DOHH2 (cell line): ENCODE measurements around the gene NOP53.
"Not testable (repeated sequence)": the region's sequence is repeated elsewhere in the genome, so short reads cannot be mapped to it uniquely, and the experiment has no call there.

ENCODE experiments used
- H3F3A ChIP-seq: fragments of 200-600 bp; sonication (generic), shearing (Covaris generic); 2 replicates; pipeline ENCODE4 v1.6.0; 2016; ENCODE audit warnings: antibody characterized with exemption, mild to moderate bottlenecking; ENCODE audit not compliant: control insufficient read depth, insufficient read depth
- H3K27ac ChIP-seq: fragments of 200-600 bp; sonication (generic); 2 replicates; pipeline ENCODE4 v1.5.1; 2014; ENCODE audit warnings: low read depth, mild to moderate bottlenecking, low read length, moderate library complexity
- H3K27me3 ChIP-seq: fragments of 200-600 bp; sonication (generic); 2 replicates; pipeline ENCODE4 v1.6.1; 2014; ENCODE audit warnings: mild to moderate bottlenecking, low read length, mixed read lengths; ENCODE audit not compliant: control insufficient read depth
- H3K36me3 ChIP-seq: fragments of 200-600 bp; sonication (generic); 2 replicates; pipeline ENCODE4 v1.6.1; 2014; ENCODE audit warnings: mild to moderate bottlenecking, low read length, moderate library complexity, mixed read lengths; ENCODE audit not compliant: control insufficient read depth
- H3K4me1 ChIP-seq: fragments of 200-600 bp; sonication (generic); 2 replicates; pipeline ENCODE4 v1.6.1; 2014; ENCODE audit warnings: mild to moderate bottlenecking, low read length, mixed read lengths; ENCODE audit not compliant: control insufficient read depth
- H3K4me2 ChIP-seq: fragments of 200-600 bp; sonication (generic); 2 replicates; pipeline ENCODE4 v1.6.0; 2014; ENCODE audit warnings: mild to moderate bottlenecking, low read length, moderate library complexity
- H3K4me3 ChIP-seq: fragments of 200-600 bp; sonication (generic); 2 replicates; pipeline ENCODE4 v1.5.1; 2014; ENCODE audit warnings: mild to moderate bottlenecking, low read length, mixed read lengths
- H3K79me2 ChIP-seq: fragments of 200-600 bp; sonication (generic); 2 replicates; pipeline ENCODE4 v1.6.1; 2014; ENCODE audit warnings: mild to moderate bottlenecking, low read length, mixed read lengths; ENCODE audit not compliant: control insufficient read depth
- H3K9me2 ChIP-seq: fragments of 200-600 bp; sonication (generic); replicated peaks from 2 replicates; pipeline ENCODE4 v1.6.1; 2014; ENCODE audit warnings: mild to moderate bottlenecking, low read length, mixed read lengths; ENCODE audit not compliant: control insufficient read depth
- H3K9me3 ChIP-seq: fragments of 200-600 bp; sonication (generic); 2 replicates; pipeline ENCODE4 v1.6.1; 2014; ENCODE audit warnings: antibody characterized with exemption, low read length, mixed read lengths; ENCODE audit not compliant: control insufficient read depth, insufficient read depth
- H4K20me1 ChIP-seq: fragments of 200-600 bp; sonication (generic); 2 replicates; pipeline ENCODE4 v1.6.0; 2014; ENCODE audit warnings: low read depth, mild to moderate bottlenecking, antibody characterized with exemption, low read length, moderate library complexity; ENCODE audit not compliant: control insufficient read depth, insufficient read depth
- EZH2phosphoT487 ChIP-seq: fragments of 200-600 bp; sonication (generic); IDR thresholded peaks from 2 replicates; pipeline ENCODE4 v1.6.1; 2017; ENCODE audit warnings: borderline replicate concordance, mild to moderate bottlenecking, antibody characterized with exemption, low read length, moderate library complexity, mixed read lengths
- TF ChIP-seq, protein P1 (sequence below): fragments of 200-600 bp; sonication (generic); IDR thresholded peaks from one replicate; pipeline ENCODE4 v1.5.1; 2014; ENCODE audit warnings: antibody characterized with exemption, mild to moderate bottlenecking, low read depth, low read length; ENCODE audit not compliant: poor library complexity, severe bottlenecking

NOP53 gene

DNA sequence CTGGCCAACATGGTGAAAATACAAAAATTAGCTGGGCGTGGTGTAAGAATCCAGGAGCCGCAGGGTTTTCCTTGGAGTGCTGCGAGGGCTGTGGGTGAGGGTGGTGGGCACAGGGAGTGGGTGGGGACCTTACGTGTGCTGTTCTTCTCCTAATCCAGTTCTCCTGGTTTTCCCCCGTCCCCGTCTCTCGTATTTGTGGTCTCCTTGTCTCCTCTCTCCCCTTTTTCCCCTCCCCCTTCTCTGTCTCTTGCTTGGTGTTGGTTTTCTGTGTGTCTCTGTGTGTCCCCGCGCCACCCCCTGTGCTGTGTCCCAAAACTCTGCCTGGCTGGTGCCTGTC lies 34.8 kb downstream of the NOP53 start:
- no peak overlapping the region for H3K4me3 ChIP-seq
- H3K27ac ChIP-seq, result no peak overlapping the region
- H3F3A ChIP-seq, result no peaks in the 10 kb centered on the region; the same call in 1 of the 2 replicates
- TF ChIP-seq, protein P1, sequence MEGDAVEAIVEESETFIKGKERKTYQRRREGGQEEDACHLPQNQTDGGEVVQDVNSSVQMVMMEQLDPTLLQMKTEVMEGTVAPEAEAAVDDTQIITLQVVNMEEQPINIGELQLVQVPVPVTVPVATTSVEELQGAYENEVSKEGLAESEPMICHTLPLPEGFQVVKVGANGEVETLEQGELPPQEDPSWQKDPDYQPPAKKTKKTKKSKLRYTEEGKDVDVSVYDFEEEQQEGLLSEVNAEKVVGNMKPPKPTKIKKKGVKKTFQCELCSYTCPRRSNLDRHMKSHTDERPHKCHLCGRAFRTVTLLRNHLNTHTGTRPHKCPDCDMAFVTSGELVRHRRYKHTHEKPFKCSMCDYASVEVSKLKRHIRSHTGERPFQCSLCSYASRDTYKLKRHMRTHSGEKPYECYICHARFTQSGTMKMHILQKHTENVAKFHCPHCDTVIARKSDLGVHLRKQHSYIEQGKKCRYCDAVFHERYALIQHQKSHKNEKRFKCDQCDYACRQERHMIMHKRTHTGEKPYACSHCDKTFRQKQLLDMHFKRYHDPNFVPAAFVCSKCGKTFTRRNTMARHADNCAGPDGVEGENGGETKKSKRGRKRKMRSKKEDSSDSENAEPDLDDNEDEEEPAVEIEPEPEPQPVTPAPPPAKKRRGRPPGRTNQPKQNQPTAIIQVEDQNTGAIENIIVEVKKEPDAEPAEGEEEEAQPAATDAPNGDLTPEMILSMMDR, result no peak
- H3K9me2 ChIP-seq, result no peaks in the 10 kb centered on the region
- H3K27me3 ChIP-seq, result peaks cover 7% of the 10 kb centered on the region
- H3K4me1 ChIP-seq, result peaks cover 14% of the 10 kb centered on the region; the same call in 1 of the 2 replicates
- no peaks in the 10 kb centered on the region for H3K9me3 ChIP-seq
- H3K4me2 ChIP-seq, result no peak overlapping the region
- H3K79me2 ChIP-seq, result no peaks in the 10 kb centered on the region
- no peaks in the 10 kb centered on the region for H4K20me1 ChIP-seq
- no peaks in the 10 kb centered on the region for H3K36me3 ChIP-seq

DNA sequence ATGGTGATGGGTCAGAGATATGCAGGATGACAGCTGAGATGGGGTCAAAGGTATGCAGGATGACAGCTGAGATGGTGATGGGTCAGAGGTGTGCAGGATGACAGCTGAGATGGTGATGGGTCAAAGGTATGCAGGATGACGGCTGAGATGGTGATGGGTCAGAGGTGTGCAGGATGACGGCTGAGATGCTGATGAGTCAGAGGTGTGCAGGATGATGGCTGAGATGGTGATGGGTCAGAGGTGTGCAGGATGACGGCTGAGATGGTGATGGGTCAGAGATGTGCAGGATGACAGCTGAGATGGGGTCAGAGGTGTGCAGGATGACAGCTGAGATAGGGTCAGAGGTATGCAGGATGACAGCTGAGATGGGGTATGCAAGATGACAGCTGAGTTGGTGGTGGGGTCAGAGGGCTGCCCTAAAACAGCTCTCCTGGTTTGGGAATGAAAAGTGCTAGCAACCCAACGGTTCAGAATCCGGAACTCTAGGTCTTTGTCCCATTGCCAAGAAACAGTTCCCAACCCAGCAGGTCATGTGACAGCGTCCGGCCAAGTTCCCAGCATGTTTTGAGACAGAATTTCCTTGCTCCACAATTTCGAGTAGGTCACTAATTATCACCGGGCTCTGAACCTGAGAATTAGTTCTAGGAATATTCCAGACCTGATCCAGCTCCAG lies 36.4 kb downstream of the NOP53 start:
- no peak for TF ChIP-seq EZH2phosphoT487
- TF ChIP-seq, protein P1, result no peak
- Histone ChIP-seq H3K9me2 (no peaks in the 10 kb centered on the region), H3F3A (no peaks in the 10 kb centered on the region), H3K4me2 (no peak overlapping the region), H3K4me3 (no peak overlapping the region), H3K27ac (no peak overlapping the region), H3K36me3 (no peaks in the 10 kb centered on the region), H3K4me1 (peaks cover 14% of the 10 kb centered on the region; the same call in 1 of the 2 replicates), H3K79me2 (no peaks in the 10 kb centered on the region), H4K20me1 (no peaks in the 10 kb centered on the region), H3K27me3 (peaks cover 7% of the 10 kb centered on the region), H3K9me3 (no peaks in the 10 kb centered on the region)

DNA sequence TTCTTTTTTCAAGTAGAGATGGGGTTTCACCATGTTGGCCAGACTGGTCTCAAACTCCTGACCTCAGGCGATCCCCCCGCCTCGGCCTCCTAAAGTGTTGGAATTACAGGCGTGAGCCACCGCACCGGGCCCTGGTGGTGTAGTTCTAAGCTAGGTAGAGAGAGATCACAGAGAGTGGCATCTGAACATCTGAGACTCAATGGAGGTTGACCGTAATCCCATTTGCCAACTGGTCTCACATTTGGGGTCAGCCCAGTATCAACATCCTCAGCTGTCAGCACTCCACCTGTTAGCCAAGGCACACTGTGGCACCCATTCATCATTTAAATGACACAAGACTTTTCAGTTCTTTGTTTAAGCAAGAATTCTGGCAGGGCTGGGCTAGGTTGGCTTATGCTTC lies 41.2 kb downstream of the NOP53 start:
- Histone ChIP-seq H3K9me3 (no peaks in the 10 kb centered on the region), H3K9me2 (no peaks in the 10 kb centered on the region), H3K79me2 (no peaks in the 10 kb centered on the region), H3K27me3 (no peaks in the 10 kb centered on the region), H3K36me3 (no peaks in the 10 kb centered on the region), H4K20me1 (no peaks in the 10 kb centered on the region), H3K4me2 (no peak overlapping the region), H3K27ac (no peak overlapping the region), H3K4me1 (no peaks in the 10 kb centered on the region), H3K4me3 (no peak overlapping the region), H3F3A (no peaks in the 10 kb centered on the region)
- no peak for TF ChIP-seq EZH2phosphoT487
- TF ChIP-seq, protein P1, result no peak

GRCh38 chr19:47787307-47787706 lies 42.0 kb downstream of the NOP53 start:
- H3K9me2 ChIP-seq, H3K9me3 ChIP-seq, H3K4me3 ChIP-seq, H4K20me1 ChIP-seq, H3K27ac ChIP-seq, H3K4me2 ChIP-seq, H3K27me3 ChIP-seq, H3F3A ChIP-seq, H3K36me3 ChIP-seq, H3K4me1 ChIP-seq, H3K79me2 ChIP-seq: not testable (repeated sequence)

GRCh38 chr19:47789811-47790210 lies 44.5 kb downstream of the NOP53 start:
- H4K20me1 ChIP-seq, H3K9me3 ChIP-seq, H3K27me3 ChIP-seq, H3K27ac ChIP-seq, H3K4me1 ChIP-seq, H3K9me2 ChIP-seq, H3K79me2 ChIP-seq, H3K36me3 ChIP-seq, H3F3A ChIP-seq, H3K4me3 ChIP-seq, H3K4me2 ChIP-seq: not testable (repeated sequence)
